ENCODE measurements around the gene HS1BP3. TPM values are rescaled to one million over a fixed set of nuclear protein-coding genes. Genes with fewer than 3 reads are reported as not detected.

The HS1BP3 gene
- total RNA-seq, 1 donor from 2014 or later: 10.0 TPM

- peaks cover 33% of the 10 kb centered on the region for H4K20me1 ChIP-seq (ENCODE audit: low read depth)
- Mint-ChIP-seq H3K27me3 (ENCODE audit: insufficient read depth, low read depth) (peaks cover 18% of the 10 kb centered on the region), H3K9me3 (peaks cover 6% of the 10 kb centered on the region), H3K4me1 (peaks cover 86% of the 10 kb centered on the region), H3K4me3 (peak overlapping the region; percentile 56), H3K36me3 (peaks cover 2% of the 10 kb centered on the region), H3K27ac (peak overlapping the region; percentile 99)
- H3K79me2 ChIP-seq (ENCODE audit: low read depth): no peaks in the 10 kb centered on the region
- no peak overlapping the region for H3K27ac ChIP-seq
- H3K4me3 ChIP-seq: no peak overlapping the region
- H3K27me3 ChIP-seq: peaks cover 60% of the 10 kb centered on the region
- no peaks in the 10 kb centered on the region for H3K9me3 ChIP-seq (ENCODE audit: low read depth)
- peaks cover 23% of the 10 kb centered on the region for H3F3A ChIP-seq (ENCODE audit: low read depth)
- no peak for TF ChIP-seq EZH2phosphoT487 (IDR thresholded peaks at IDR 0.05)
- no peak for TF ChIP-seq CTCF (IDR thresholded peaks at IDR 0.05)
- TF ChIP-seq EZH2 (IDR thresholded peaks at IDR 0.05): no peak
- peaks cover 44% of the 10 kb centered on the region for H3K4me1 ChIP-seq
- no peak overlapping the region for H3K9ac ChIP-seq
- H3K36me3 ChIP-seq: no peaks in the 10 kb centered on the region
- DNase-seq (ENCODE audit: low spot score): no peak
- no peak overlapping the region for H3K4me2 ChIP-seq
- no peak overlapping the region for H2AFZ ChIP-seq (replicated peaks)
These were observed 53.1 kb downstream of the HS1BP3 start for GRCh38 chr2:20597860-20598183.

GRCh38 chr2:20596973-20597859, 53.7 kb downstream of the HS1BP3 start:
- H3K36me3 Mint-ChIP-seq: peaks cover 2% of the 10 kb centered on the region
- H3K27ac Mint-ChIP-seq: peak overlapping the region; percentile 99
- TF ChIP-seq EZH2phosphoT487 (IDR thresholded peaks at IDR 0.05) (no peak), CTCF (IDR thresholded peaks at IDR 0.05) (no peak), EZH2 (IDR thresholded peaks at IDR 0.05) (no peak)
- no peaks in the 10 kb centered on the region for H3K79me2 ChIP-seq (ENCODE audit: low read depth)
- H3K4me1 Mint-ChIP-seq: peaks cover 87% of the 10 kb centered on the region
- peak overlapping the region; percentile 79 for H3K4me3 Mint-ChIP-seq
- H3K36me3 ChIP-seq: no peaks in the 10 kb centered on the region
- DNase-seq (ENCODE audit: low spot score): no peak
- no peak overlapping the region for H2AFZ ChIP-seq (replicated peaks)
- H3K9me3 ChIP-seq (ENCODE audit: low read depth): no peaks in the 10 kb centered on the region
- H3K27me3 ChIP-seq: peaks cover 58% of the 10 kb centered on the region
- H3F3A ChIP-seq (ENCODE audit: low read depth): peaks cover 23% of the 10 kb centered on the region
- peaks cover 8% of the 10 kb centered on the region for H3K9me3 Mint-ChIP-seq
- no peak overlapping the region for H3K4me3 ChIP-seq
- H4K20me1 ChIP-seq (ENCODE audit: low read depth): peaks cover 33% of the 10 kb centered on the region
- H3K27ac ChIP-seq: no peak overlapping the region
- H3K4me2 ChIP-seq: peak overlapping the region; percentile 47
- no peak overlapping the region for H3K9ac ChIP-seq
- H3K4me1 ChIP-seq: peaks cover 44% of the 10 kb centered on the region
- H3K27me3 Mint-ChIP-seq (ENCODE audit: insufficient read depth, low read depth): peaks cover 21% of the 10 kb centered on the region

- Histone ChIP-seq H3K27ac (no peak overlapping the region), H3K4me2 (peak overlapping the region; percentile 47), H3K27me3 (peaks cover 54% of the 10 kb centered on the region), H3K4me1 (peaks cover 44% of the 10 kb centered on the region), H3K4me3 (no peak overlapping the region), H3K36me3 (no peaks in the 10 kb centered on the region), H3K79me2 (ENCODE audit: low read depth) (no peaks in the 10 kb centered on the region), H2AFZ (replicated peaks) (no peak overlapping the region), H4K20me1 (ENCODE audit: low read depth) (peaks cover 33% of the 10 kb centered on the region), H3K9me3 (ENCODE audit: low read depth) (no peaks in the 10 kb centered on the region), H3F3A (ENCODE audit: low read depth) (peaks cover 23% of the 10 kb centered on the region), H3K9ac (no peak overlapping the region)
- peaks cover 81% of the 10 kb centered on the region for H3K4me1 Mint-ChIP-seq
- peak overlapping the region; percentile 99 for H3K27ac Mint-ChIP-seq
- peaks cover 21% of the 10 kb centered on the region for H3K27me3 Mint-ChIP-seq (ENCODE audit: insufficient read depth, low read depth)
- peak; percentile 71 for DNase-seq (ENCODE audit: low spot score)
- no peaks in the 10 kb centered on the region for H3K36me3 Mint-ChIP-seq
- peak overlapping the region; percentile 79 for H3K4me3 Mint-ChIP-seq
- H3K9me3 Mint-ChIP-seq: peaks cover 6% of the 10 kb centered on the region
- no peak for TF ChIP-seq EZH2 (IDR thresholded peaks at IDR 0.05)
- TF ChIP-seq CTCF (IDR thresholded peaks at IDR 0.05): no peak
- no peak for TF ChIP-seq EZH2phosphoT487 (IDR thresholded peaks at IDR 0.05)
These were observed 54.5 kb downstream of the HS1BP3 start for GRCh38 chr2:20596193-20596972.

All from neural progenitor cell (in vitro differentiated cells).